Daoy (cell line): ENCODE data around the gene PIGL. TPM values are rescaled to one million over a fixed set of nuclear protein-coding genes. Genes with fewer than 3 reads are reported as not detected.
A peak's percentile ranks its signal among the peaks of the same experiment; 100 is the strongest.
"Not testable (repeated sequence)": the region's sequence is repeated elsewhere in the genome, so short reads cannot be mapped to it uniquely, and the experiment has no call there.

Experiments
- DNase-seq: peaks from one replicate; pipeline ENCODE4 v3.0.0-alpha.2; 2015; ENCODE audit warnings: low read depth
- total RNA-seq: library from RNA; depleted of rRNA; stranded (reverse); fragments of >200 nt; shearing (Covaris generic); gene quantifications from 2 replicates; pipeline ENCODE4 v1.2.3, GENCODE V29; 2014

The PIGL gene
- total RNA-seq, 1 experiment from 2014 or later: 15.6 TPM

DNA sequence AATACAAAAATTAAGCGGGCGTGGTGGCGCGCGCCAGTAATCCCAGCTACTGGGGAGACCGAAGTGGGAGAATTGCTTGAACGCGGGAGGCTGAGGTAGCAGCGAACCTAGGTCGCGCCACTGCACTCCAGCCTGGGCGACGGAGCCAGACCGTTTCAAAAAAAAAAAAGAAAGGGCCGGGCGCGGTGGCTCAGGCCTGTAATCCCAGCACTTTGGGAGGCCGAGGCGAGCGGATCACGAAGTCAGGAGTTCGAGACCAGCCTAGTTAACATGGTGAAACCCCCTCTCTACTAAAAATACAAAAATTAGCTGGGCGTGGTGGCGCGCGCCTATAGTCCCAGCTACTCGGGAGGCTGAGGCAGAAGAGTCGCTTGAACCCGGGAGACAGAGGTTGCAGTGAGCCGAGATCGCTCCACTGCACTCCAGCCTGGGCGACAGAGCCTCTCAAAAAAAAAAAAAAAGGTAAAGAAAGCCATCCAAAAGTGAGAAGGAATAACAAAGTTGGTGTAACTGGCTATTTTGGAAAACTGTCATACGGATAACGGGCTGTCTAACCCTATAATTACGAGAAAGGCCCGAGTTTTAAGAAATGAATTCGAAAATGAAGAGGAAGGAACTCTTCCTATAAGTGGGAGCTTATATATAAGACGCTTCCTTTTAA is 539 bp upstream of the PIGL start:
- not testable (repeated sequence) for DNase-seq

DNA sequence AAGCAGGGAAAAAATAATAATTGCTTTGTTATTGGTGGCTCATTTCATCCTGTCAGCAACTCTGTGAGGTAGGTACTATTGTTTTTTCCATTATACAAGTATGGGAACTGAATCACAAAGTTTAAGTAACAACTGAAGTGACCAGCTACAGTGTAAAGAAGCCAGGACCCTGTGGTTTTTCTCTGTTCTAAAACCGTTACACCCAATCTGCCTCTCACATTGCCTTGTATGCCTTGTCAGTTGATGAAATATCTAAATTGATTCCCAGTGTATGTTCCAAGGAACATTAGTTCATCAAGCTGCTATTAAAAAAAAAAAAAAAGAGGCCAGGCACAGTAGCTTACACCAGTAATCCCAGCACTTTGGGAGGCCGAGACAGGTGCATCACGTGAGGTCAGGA is 5.4 kb downstream of the PIGL start:
- no peak for DNase-seq

- DNase-seq: not testable (repeated sequence)
These were observed 13.0 kb downstream of the PIGL start for GRCh38 chr17:16229912-16230561.

GRCh38 chr17:16232391-16232790 is 15.4 kb downstream of the PIGL start:
- DNase-seq: no peak

GRCh38 chr17:16239931-16240330 is 22.9 kb downstream of the PIGL start:
- no peak for DNase-seq

GRCh38 chr17:16241906-16242399 is 24.9 kb downstream of the PIGL start:
- DNase-seq: no peak

GRCh38 chr17:16243385-16243784 is 26.4 kb downstream of the PIGL start:
- no peak for DNase-seq

DNA sequence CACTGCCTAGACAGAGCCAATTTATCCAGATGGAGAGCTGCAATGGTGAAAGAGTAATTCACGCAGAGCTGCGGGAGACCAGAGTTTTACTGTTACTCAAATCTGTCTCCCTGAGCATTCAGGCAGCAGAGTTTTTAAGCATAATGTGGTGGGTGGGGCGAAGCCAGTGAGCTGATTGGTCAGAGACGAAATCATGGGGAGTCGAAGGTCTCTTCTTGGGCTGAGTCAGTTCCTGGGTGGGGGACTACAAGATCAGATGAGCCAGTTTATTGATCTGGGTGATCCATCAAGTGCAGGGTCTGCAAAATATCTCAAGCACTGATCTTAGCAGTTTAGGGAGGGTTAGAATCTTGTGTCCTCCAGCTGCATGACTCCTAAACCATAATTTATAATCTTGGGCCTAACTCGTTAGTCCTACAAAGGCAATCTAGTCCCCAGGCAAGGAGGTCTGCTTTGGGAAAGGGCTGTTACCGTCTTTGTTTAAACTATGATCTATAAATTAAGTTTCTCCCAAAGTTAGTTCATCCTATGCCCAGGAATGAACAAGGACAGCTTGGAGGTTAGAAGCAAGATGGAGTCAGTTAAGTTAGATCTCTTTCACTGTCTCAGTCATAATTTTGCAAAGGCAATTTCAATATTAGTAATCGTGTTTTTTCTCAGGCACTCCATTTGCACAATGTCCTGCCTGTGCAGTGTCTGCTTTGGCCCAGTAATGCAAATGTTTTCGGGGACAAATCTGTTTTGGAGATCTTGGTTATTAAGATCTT is 27.0 kb downstream of the PIGL start:
- DNase-seq: no peak

- no peak for DNase-seq
These were observed 30.6 kb downstream of the PIGL start for GRCh38 chr17:16247586-16247984.

- no peak for DNase-seq
These were observed 33.6 kb downstream of the PIGL start for GRCh38 chr17:16250635-16251034.

DNA sequence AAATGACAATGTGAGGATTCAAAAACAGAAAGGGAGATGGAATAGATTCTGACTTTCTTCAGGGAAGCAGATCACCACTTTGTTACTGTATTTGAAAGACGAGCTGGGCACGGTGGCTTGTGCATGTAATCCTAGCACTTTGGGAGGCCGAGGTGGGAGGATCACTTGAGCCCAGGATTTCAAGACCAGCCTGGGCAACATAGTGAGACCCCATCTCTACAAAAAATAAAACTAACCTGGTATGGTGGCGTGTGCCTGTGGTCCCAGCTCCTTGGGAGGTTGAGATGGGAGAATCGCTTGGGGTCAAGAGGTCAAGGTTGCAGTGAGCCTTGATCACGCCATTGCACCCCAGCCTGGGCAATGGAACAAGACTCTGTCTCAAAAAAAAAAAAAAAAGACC is 34.0 kb downstream of the PIGL start:
- DNase-seq: no peak

DNA sequence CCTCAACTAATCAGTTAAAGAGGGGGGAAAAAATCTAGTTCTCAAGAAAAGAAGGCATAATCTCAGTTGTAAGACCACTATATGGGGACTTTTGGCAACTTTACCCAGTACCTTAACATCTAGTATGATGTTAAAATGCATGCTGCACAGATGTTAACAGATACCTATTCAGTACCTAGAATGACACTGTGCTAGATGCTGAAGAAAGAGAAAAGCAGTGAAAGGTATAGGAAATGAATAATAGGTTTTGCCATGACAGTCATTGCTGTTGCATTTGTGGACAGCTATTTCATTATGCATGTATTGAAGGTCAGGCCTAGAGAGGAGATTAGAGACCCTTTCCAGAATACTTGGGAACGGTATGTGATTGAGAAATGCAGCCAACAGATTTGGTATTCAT is 34.5 kb downstream of the PIGL start:
- DNase-seq: no peak

- DNase-seq: no peak
These were observed 37.9 kb downstream of the PIGL start for GRCh38 chr17:16254773-16255400.

GRCh38 chr17:16255481-16255921 is 38.5 kb downstream of the PIGL start:
- DNase-seq: no peak

- no peak for DNase-seq
These were observed 41.9 kb downstream of the PIGL start for GRCh38 chr17:16258901-16259300.

GRCh38 chr17:16259926-16260325 is 42.9 kb downstream of the PIGL start:
- no peak for DNase-seq

DNA sequence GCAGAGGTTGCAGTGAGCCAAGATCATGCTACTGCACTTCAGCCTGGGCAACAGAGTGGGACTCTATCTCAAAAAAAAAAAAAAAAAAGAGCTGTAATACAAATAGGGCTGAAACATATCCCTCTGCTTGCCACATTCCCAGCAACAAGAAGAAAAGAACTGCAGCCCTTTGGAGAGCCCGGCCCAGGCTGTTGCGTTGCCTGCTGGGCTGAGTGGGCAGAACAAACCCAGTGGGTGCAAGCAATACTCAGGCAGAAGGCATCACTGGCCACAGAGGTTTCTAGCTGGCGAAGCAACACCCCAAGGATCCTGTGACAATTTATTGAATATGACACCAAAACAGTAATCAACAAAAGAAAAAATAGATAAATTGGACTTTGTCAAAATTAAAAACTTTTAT is 44.0 kb downstream of the PIGL start:
- no peak for DNase-seq

DNA sequence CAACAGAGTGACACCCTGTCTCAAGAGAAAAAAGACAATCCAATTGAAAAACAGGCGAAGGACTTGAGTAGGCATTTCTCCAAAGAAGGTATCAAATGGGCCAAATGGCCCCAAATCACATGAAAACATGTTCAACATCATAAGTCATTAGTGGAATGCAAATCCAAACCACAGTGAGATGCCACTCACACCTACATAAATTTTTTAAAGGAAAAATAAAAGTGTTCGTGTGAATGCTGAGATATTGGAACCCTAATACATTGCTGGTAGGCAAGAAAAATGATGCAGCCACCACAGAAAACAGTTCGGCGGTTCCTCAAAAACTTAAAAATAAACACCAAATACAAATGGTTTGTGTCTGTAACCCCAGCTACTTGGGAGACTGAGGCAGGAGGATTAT is 45.2 kb downstream of the PIGL start:
- no peak for DNase-seq

DNA sequence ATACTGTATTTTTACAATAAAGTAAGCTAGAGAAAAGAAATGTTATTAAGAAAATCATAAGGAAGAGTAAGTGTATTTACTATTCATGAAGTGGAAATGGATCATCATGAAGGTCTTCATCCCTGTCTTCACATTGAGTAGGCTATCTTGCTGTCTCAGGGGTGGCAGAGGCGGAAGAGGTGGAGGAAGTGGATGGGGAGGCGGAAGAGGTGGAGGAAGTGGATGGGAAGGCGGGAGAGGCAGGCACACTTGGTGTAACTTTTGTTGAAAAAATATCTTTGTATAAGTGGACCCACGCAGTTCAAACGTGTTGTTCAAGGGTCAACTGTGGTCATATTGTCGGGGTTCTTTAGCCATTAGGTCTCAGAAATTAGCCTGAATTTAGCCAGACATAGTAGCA is 50.2 kb downstream of the PIGL start:
- DNase-seq: no peak

DNA sequence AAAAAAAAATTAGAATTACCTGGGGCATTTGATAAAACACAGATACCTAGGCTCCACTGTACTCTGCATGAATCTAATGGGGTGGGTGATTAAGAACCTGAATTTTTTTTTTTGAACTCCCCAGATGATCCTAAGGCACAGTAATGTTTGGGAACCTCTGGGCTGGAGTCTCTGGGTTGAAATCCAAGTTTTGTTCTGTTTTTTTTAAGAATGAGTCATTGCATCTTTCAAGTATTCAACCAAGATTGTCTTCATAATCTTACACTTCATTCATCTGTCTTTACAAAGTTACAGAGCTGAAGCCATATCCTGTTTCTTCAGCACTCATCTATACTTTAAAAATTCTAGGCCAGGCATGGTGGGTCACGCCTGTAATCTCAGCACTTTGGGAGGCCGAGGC is 52.6 kb downstream of the PIGL start:
- DNase-seq: no peak

- no peak for DNase-seq
These were observed 55.3 kb downstream of the PIGL start for GRCh38 chr17:16272111-16272840.

GRCh38 chr17:16273499-16273898 is 56.5 kb downstream of the PIGL start:
- DNase-seq: peak; percentile 66
